K562 (cell line): ENCODE data around the gene SMG5. TPM values are rescaled to one million over a fixed set of nuclear protein-coding genes. Genes with fewer than 3 reads are reported as not detected.
A peak's percentile ranks its signal among the peaks of the same experiment; 100 is the strongest.

ENCODE experiments used
- BRCA1 ChIP-seq, 2 experiments: fragments of 450-650 bp in 1 of 2; sonication (generic) in 1 of 2; formaldehyde crosslinking in 1 of 2; IDR thresholded peaks; 2 replicates each; pipeline versions ENCODE4 v1.5.0 to v1.6.1; 2017 to 2020; ENCODE audit warnings: mild to moderate bottlenecking in 1 of 2, missing genetic modification reagents in 1 of 2
- HDAC2 ChIP-seq: fragments of 450-650 bp; IDR thresholded peaks from 2 replicates; pipeline ENCODE4 v1.6.1; 2016; ENCODE audit warnings: mild to moderate bottlenecking
- KLF13 ChIP-seq: fragments of 450-650 bp; IDR thresholded peaks from 2 replicates; pipeline ENCODE4 v1.6.1; 2016; ENCODE audit warnings: missing genetic modification characterization, low read depth, mild to moderate bottlenecking, missing compliant biosample characterization, moderate library complexity, borderline replicate concordance
- NFIX ChIP-seq: fragments of 250-450 bp; sonication (Bioruptor Pico); IDR thresholded peaks from 2 replicates; pipeline ENCODE4 v1.4.0; 2020; ENCODE audit warnings: low read depth, mild to moderate bottlenecking, moderate library complexity
- RERE ChIP-seq: sonication (generic); formaldehyde crosslinking; IDR thresholded peaks from 2 replicates; pipeline ENCODE4 v1.8.0; 2023; ENCODE audit warnings: missing genetic modification reagents, mild to moderate bottlenecking, borderline replicate concordance
- RNF2 ChIP-seq: sonication (generic); IDR thresholded peaks from 2 replicates; pipeline ENCODE4 v1.6.1; 2016
- SFPQ ChIP-seq: fragments of 200-400 bp; formaldehyde crosslinking; IDR thresholded peaks from 2 replicates; pipeline ENCODE4 v1.6.1; 2017; ENCODE audit warnings: mild to moderate bottlenecking, low read depth, low read length, moderate library complexity
- SNRNP70 ChIP-seq: fragments of 200-400 bp; formaldehyde crosslinking; optimal IDR thresholded peaks from 2 replicates; pipeline ENCODE3; 2017; ENCODE audit warnings: low read depth, low read length
- TRIM28 ChIP-seq: fragments of 450-650 bp; IDR thresholded peaks from 2 replicates; pipeline ENCODE4 v1.6.1; 2017
- XRCC5 ChIP-seq: fragments of 200-400 bp; formaldehyde crosslinking; IDR thresholded peaks from 2 replicates; pipeline ENCODE4 v1.6.1; 2017; ENCODE audit warnings: low read depth, mild to moderate bottlenecking, low read length
- ZBTB43 ChIP-seq: sonication (generic); formaldehyde crosslinking; IDR thresholded peaks from 2 replicates; pipeline ENCODE4 v1.8.0; 2023; ENCODE audit warnings: mild to moderate bottlenecking, missing genetic modification reagents
- ZNF408 ChIP-seq: fragments of 250-450 bp; sonication (Bioruptor Pico); IDR thresholded peaks from 2 replicates; pipeline ENCODE4 v1.4.0; 2020; ENCODE audit warnings: low read depth, mild to moderate bottlenecking, moderate library complexity
- ZNF518B ChIP-seq: fragments of 250-450 bp; sonication (Bioruptor Pico); IDR thresholded peaks from 2 replicates; pipeline ENCODE4 v1.5.0; 2021; ENCODE audit warnings: mild to moderate bottlenecking, moderate library complexity
- polyA plus RNA-seq, 8 experiments: library from polyadenylated mRNA; depleted of rRNA in 4 of 8; stranded (reverse) in 5 of 8; unstranded in 3 of 8; fragments of >200 nt; fragmentation: Nextera tagmentation in 2 of 8; fragmentation: Illumina TruSeq in 1 of 8; extraction: Ambion mirVana in 2 of 8; extraction: Trizol in 1 of 8; gene quantifications; 2 replicates each; pipeline versions ENCODE4 v1.2.1 to v1.2.3, GENCODE V29; 2011 to 2014; ENCODE audit warnings: inconsistent platforms in 1 of 8, missing spikeins in 1 of 8
- total RNA-seq, 7 experiments: library from RNA; depleted of rRNA in 6 of 7; stranded (reverse); fragments of >200 nt in 6 of 7; fragmentation: Illumina TruSeq in 2 of 7; extraction: Trizol in 2 of 7; gene quantifications; 2 replicates each; pipeline versions ENCODE4 v1.2.1 to v1.2.3, GENCODE V29; 2011 to 2021; ENCODE audit warnings: low replicate concordance in 1 of 7

SMG5 gene
- total and polyA plus RNA-seq, 9 of the 15 experiments (the other 6 are each of a cell fraction or from before 2014, with no cell fraction given), result 1.4 to 85.9 (median 53.0) TPM

GRCh38 chr1:156282479-156283222, at the start of gene SMG5 (continued):
- no peak for TF ChIP-seq BRCA1 (IDR thresholded peaks at IDR 0.05)
- TF ChIP-seq BRCA1 (CRISPR knock-in tag; IDR thresholded peaks at IDR 0.05), result no peak
- no peak for TF ChIP-seq ZNF408
- no peak for TF ChIP-seq NFIX (CRISPR knock-in tag)
- TF ChIP-seq ZBTB43 (CRISPR knock-in tag), result no peak
- TF ChIP-seq SFPQ, result no peak
- no peak for TF ChIP-seq RERE (CRISPR knock-in tag)
- no peak for TF ChIP-seq SNRNP70
- 0 out of 2 replicates have a peak, but pooled peaks have one; percentile 12 for TF ChIP-seq HDAC2
- TF ChIP-seq RNF2, result 0 out of 2 replicates have a peak, but pooled peaks have one; percentile 45
- peak; percentile 96 for TF ChIP-seq XRCC5
- peak; percentile 76 for TF ChIP-seq KLF13
- TF ChIP-seq ZNF518B (CRISPR knock-in tag), result no peak
- TF ChIP-seq TRIM28, result no peak
